Activated CD4-positive, alpha-beta T cell treated with anti-CD3 and anti-CD28 coated beads, Interleukin-10, Interleukin-2, amounts not matched to agents 100 ng/mL and 50 ng/mL, durations not matched to agents 16 hours and 8 hours (primary cell): ENCODE measurements around the gene GRHL3.
A peak's percentile ranks its signal among the peaks of the same experiment; 100 is the strongest.

Source experiments
- DNase-seq: peaks from one replicate; pipeline ENCODE4 v3.0.0-alpha.2; 2020

The GRHL3 gene

GRCh38 chr1:24318615-24319311 is 394 bp upstream of the GRHL3 start:
- no peak for DNase-seq

GRCh38 chr1:24319962-24320361 is 805 bp downstream of the GRHL3 start:
- DNase-seq = no peak

GRCh38 chr1:24321126-24321525 is 2.0 kb downstream of the GRHL3 start:
- peak; percentile 66 for DNase-seq

GRCh38 chr1:24321697-24322469 is 2.7 kb downstream of the GRHL3 start:
- peak; percentile 86 for DNase-seq

GRCh38 chr1:24322470-24323177 is 3.5 kb downstream of the GRHL3 start:
- no peak for DNase-seq

- DNase-seq = no peak
Measured at GRCh38 chr1:24323281-24323680, 4.1 kb downstream of the GRHL3 start.

- DNase-seq = no peak
Measured at GRCh38 chr1:24324903-24325302, 5.7 kb downstream of the GRHL3 start.

- DNase-seq = no peak
Measured at GRCh38 chr1:24325587-24326449, 6.7 kb downstream of the GRHL3 start.

GRCh38 chr1:24327486-24327885 is 8.3 kb downstream of the GRHL3 start:
- no peak for DNase-seq

GRCh38 chr1:24327891-24328290 is 8.7 kb downstream of the GRHL3 start:
- no peak for DNase-seq

GRCh38 chr1:24329331-24329730 is 10.2 kb downstream of the GRHL3 start:
- DNase-seq = no peak

GRCh38 chr1:24329797-24330543 is 10.8 kb downstream of the GRHL3 start:
- no peak for DNase-seq

GRCh38 chr1:24331961-24332673 is 13.0 kb downstream of the GRHL3 start:
- DNase-seq = no peak

- DNase-seq = no peak
Measured at GRCh38 chr1:24336075-24336474, 16.9 kb downstream of the GRHL3 start.

GRCh38 chr1:24337455-24337854 is 18.3 kb downstream of the GRHL3 start:
- no peak for DNase-seq

GRCh38 chr1:24338447-24338846 is 19.3 kb downstream of the GRHL3 start:
- DNase-seq = no peak

- no peak for DNase-seq
Measured at GRCh38 chr1:24339996-24340395, 20.8 kb downstream of the GRHL3 start.

GRCh38 chr1:24340770-24341169 is 21.6 kb downstream of the GRHL3 start:
- no peak for DNase-seq

GRCh38 chr1:24341260-24341659 is 22.1 kb downstream of the GRHL3 start:
- DNase-seq = no peak

- no peak for DNase-seq
Measured at GRCh38 chr1:24343412-24344089, 24.4 kb downstream of the GRHL3 start.
